ENCODE data around the gene SIN3B. TPM values are rescaled to one million over a fixed set of nuclear protein-coding genes. Genes with fewer than 3 reads are reported as not detected.
"Not testable (repeated sequence)": the region's sequence is repeated elsewhere in the genome, so short reads cannot be mapped to it uniquely, and the experiment has no call there.

Gene SIN3B
- total RNA-seq, 1 experiment from 2014 or later = 19.6 TPM

GRCh38 chr19:16868423-16869130, 39.4 kb downstream of the SIN3B start:
- no peak for DNase-seq (ENCODE audit: low spot score)

DNA sequence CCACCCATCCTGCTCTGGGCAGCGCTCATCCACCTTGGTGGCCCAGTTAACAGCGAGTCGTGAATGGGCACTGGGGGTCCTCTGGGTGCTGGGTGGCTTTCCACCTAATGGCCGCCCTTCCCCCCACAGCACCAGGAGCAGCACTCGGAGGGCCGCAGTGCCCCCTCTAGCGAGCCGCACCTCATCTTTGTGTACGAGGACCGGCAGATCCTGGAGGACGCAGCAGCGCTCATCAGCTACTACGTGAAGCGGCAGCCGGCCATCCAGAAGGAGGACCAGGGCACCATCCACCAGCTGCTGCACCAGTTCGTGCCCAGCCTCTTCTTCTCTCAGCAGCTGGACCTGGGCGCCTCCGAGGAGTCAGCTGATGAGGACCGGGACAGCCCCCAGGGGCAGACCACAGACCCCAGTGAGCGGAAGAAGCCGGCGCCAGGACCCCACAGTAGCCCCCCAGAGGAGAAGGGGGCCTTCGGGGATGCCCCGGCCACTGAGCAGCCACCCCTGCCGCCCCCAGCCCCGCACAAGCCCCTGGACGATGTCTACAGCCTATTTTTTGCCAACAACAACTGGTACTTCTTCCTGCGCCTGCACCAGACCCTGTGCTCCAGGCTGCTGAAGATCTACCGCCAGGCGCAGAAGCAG, 40.3 kb downstream of the SIN3B start:
- DNase-seq (ENCODE audit: low spot score) = no peak

GRCh38 chr19:16871871-16872270, 42.7 kb downstream of the SIN3B start:
- no peak for DNase-seq (ENCODE audit: low spot score)

- DNase-seq (ENCODE audit: low spot score) = no peak
Measured at GRCh38 chr19:16872728-16873127, 43.5 kb downstream of the SIN3B start.

DNA sequence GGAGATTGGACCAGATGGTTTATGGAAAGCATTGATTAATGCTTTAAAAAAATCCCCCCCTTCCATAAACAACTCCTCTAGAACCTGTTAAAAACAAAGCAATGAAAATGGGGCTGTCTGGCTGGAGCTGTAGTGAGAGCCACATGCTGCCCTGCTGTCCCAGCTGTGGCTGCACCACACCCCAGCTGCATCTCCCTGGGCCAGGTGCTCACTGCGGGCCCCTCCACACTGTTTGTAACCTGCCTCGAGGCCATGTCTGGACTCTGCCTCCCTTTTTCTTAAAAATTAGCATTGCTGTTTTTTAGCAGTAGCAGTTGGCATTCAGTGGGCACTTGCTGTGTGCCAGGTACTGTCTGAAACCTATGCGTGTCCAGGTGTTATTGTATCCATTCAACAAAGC, 44.4 kb downstream of the SIN3B start:
- no peak for DNase-seq (ENCODE audit: low spot score)

- DNase-seq (ENCODE audit: low spot score) = no peak
Measured at GRCh38 chr19:16874250-16874977, 45.2 kb downstream of the SIN3B start.

GRCh38 chr19:16874978-16875299, 45.7 kb downstream of the SIN3B start:
- DNase-seq (ENCODE audit: low spot score) = not testable (repeated sequence)

- DNase-seq (ENCODE audit: low spot score) = no peak
Measured at GRCh38 chr19:16875584-16876555, 46.7 kb downstream of the SIN3B start.

DNA sequence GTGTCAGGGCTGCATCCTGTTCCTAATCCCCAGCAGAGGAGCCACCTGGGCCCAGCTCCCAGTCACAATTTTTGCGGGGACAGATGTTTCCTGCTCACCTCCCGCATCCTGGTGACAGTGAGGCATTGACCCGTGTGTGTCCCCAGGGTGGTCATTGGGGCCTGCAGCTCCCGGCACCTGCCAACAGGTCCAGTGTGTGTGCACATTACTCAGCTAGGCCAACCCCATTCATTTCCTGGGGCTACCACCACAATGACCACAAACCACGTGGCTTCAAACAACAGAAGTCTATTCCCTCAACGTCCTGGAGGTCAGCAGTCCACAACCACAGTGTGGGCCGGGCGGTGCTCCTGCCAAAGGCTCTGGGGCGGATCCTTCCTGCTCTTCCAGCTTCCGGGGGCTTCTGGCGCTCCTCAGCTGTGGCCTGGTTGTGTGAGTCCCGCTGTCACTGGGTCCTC, 47.7 kb downstream of the SIN3B start:
- DNase-seq (ENCODE audit: low spot score) = no peak

DNA sequence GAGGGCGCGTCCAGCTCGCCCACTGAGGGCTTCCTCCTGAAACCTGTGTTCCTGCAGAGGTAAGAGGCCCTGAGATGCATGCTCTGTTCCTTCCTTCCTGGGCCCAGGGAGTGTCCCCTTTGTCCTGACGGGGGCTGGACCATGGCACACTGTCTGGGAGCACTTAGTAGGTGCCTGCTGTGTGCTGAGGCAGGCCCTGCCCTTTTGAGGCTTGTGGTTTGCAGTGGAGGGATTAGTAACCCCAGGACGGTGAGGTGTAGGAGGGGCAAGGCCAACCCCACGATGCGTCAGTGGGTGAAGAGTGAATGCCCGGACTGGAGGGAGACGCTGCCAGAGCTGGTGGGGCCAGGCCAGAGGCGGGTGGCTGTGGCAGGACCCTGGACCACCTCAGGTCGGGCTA, 48.4 kb downstream of the SIN3B start:
- no peak for DNase-seq (ENCODE audit: low spot score)

- no peak for DNase-seq (ENCODE audit: low spot score)
Measured at GRCh38 chr19:16878181-16878965, 49.2 kb downstream of the SIN3B start.

- DNase-seq (ENCODE audit: low spot score) = no peak
Measured at GRCh38 chr19:16880884-16881554, 51.8 kb downstream of the SIN3B start.

DNA sequence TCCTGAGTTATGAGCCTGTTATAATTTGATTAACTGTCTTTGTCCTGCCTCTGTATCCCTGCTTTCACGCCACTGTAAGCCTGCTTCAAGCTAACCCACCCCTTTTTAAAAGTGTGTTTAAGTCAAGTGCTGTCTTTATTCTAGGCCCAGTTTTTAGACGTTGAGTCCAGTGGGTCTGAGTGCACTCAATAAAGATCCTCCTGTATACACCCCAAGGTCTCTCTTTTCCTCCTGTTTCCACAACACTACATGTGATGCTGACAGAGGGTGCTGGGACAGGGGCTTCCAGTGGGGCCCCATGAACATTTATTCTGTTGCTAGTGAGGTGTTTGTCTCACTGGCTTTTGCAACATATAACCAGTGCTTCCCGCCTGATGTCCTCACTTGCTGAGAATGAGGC, 52.9 kb downstream of the SIN3B start:
- no peak for DNase-seq (ENCODE audit: low spot score)

DNA sequence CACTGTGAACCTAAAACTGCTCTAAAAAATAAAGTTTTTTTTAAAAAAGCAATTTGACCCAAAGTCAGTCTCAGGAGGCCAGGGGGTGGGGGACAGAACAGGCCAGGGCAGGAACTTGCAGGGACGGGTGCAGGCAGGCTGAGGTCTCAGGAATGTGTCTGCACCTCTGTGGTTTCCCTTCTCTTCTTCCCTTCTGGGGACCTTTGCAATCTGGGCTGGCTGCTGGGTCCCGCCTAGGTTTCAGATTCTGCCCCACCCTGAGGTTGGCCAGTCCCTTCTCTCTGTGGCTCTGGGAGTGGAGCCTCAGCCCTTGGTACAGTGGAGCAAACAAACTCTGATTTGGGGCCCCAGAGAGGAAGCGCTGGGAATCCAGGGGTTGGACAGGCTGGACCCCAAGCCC, 54.3 kb downstream of the SIN3B start:
- DNase-seq (ENCODE audit: low spot score) = no peak

- DNase-seq (ENCODE audit: low spot score) = no peak
Measured at GRCh38 chr19:16885166-16885565, 56.0 kb downstream of the SIN3B start.

GRCh38 chr19:16886305-16886880, 57.2 kb downstream of the SIN3B start:
- peak; percentile 73 for DNase-seq (ENCODE audit: low spot score)

- no peak for DNase-seq (ENCODE audit: low spot score)
Measured at GRCh38 chr19:16887353-16888265, 58.4 kb downstream of the SIN3B start.

GRCh38 chr19:16888629-16889365, 59.6 kb downstream of the SIN3B start, which contains the start of gene F2RL3:
Gene F2RL3, plus strand, starts transcription at chr19:16888999. Its CDS starts 191 bp downstream, at chr19:16889190.
- DNase-seq (ENCODE audit: low spot score) = peak; percentile 81

Data from H4 (cell line).